ENCODE measurements around the gene PLXDC1.
"Not testable (repeated sequence)": the region's sequence is repeated elsewhere in the genome, so short reads cannot be mapped to it uniquely, and the experiment has no call there.

PLXDC1 gene

DNA sequence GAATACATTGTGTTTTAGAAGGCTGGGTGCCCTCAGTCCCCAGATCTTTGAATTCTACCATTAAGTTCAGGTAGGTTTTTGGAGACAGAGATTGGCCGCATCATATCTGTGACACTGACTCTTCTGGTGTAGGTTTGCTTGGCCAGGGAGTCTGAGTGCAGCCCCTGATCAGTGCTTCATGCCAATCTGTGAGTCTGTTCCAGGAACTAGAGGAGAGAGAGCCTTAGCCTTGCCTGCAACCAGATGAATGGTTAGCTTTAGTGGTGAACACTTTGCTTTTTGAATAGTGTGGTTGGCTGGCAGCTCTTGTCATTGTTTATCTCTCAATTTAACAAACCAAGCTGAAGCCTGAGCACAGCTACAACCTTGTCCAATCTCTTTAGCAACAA is 87.8 kb downstream of the PLXDC1 start:
- DNase-seq (ENCODE audit: low spot score) = no peak

DNA sequence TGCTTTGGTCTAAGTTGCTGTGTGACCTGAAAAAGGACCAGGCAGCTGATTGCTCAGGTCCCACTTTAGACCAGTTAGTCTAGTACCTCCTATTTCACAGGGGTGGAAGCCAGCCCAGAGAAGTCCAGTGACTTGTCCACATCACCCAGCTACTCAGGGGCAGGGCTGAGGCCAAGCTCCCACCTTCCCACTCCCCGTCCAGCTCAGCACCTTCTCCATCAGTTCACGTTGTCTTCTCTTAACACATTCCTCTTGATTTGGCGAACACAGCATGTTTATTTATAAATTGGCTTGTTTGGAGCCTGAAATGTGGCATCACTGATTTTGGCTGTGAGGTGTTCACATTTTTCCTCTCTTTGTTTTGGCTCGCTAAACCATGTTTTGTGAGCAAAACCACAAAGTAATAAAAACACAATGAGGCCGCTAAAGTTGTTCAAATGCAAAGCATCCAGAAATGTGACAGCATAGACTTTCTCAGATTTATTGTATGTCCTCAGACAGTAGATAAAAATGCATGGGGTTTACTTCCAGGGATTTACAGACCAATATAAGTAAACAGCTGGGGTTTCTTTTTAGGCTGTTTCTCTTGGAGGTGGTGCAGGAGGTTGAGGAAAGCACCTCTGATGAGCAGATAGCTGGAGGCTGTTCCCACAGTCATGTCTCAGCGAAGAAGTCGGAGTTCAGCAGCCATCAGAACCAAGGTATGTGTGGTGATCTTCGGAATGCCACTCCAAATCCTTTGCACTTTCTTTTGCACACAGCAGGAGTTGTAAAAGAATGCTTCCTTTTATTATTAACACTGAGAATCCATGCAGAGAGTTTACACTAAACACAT is 88.4 kb downstream of the PLXDC1 start:
- peak; percentile 41 for DNase-seq (ENCODE audit: low spot score)

DNA sequence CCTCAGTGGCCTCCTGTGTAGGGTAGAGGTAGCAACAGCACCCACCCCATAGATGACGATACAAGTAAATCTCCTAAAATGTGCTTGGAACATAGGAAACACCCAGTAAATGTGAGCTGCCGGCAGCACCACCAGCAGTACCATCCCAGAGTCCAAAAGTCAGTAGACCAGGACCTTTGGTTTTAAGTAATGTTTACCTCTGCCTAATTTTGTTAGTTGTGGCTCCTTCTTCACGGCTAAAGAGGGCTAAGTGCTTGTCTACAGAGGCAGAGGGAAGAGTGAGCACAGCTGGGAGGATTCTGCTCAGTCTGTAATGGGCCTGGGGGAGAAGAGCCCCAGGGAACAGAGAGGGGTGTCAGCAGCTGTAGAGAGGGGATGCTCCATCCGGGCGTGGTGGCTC is 92.9 kb downstream of the PLXDC1 start:
- DNase-seq (ENCODE audit: low spot score) = no peak

GRCh38 chr17:39057701-39058206 is 93.7 kb downstream of the PLXDC1 start:
- no peak for DNase-seq (ENCODE audit: low spot score)

DNA sequence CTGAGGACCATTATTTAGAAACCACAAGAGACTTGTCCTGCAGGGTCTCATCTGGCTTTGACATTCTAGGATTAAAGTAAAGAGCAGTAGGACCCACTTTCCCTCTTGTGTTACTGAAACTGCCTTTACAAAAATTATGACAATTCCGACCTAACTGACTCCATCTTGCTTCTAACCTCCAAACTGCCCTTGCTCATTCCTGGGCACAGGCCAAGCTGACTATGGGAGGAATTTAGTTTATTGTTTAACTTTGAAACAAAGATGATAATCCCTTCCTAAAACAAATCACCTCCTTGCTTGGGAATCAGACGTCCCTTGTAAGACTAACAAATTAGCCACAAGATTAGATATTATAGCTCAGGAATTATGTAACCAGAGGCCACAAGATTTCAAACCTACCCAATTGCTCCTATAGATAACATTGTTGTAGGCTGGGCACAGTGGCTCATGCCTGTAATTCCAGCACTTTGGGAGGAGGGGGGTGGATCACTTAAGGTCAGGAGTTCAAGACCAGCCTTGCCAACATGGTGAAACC is 97.3 kb downstream of the PLXDC1 start:
- no peak for DNase-seq (ENCODE audit: low spot score)

DNA sequence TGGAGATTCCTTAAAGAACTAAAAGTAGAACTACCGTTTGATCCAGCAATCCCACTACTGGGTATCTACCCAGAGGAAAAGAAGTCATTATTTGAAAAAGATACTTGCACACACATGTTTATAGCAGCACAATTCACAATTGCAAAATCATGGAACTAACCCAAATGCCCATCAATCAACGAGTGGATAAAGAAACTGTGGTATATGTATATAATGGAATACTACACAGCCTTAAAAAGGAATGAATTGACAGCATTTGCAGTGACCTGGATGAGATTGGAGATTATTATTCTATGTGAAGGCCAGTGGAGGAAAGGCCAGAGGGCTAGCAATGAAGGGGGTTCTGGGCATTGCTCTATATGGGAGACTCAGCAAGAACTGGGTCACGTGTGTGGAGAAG is 99.0 kb downstream of the PLXDC1 start:
- not testable (repeated sequence) for DNase-seq (ENCODE audit: low spot score)

GRCh38 chr17:39051001-39051585 is 100.3 kb downstream of the PLXDC1 start:
- no peak for DNase-seq (ENCODE audit: low spot score)

- no peak for DNase-seq (ENCODE audit: low spot score)
These were observed 105.3 kb downstream of the PLXDC1 start for GRCh38 chr17:39045948-39046679.

DNA sequence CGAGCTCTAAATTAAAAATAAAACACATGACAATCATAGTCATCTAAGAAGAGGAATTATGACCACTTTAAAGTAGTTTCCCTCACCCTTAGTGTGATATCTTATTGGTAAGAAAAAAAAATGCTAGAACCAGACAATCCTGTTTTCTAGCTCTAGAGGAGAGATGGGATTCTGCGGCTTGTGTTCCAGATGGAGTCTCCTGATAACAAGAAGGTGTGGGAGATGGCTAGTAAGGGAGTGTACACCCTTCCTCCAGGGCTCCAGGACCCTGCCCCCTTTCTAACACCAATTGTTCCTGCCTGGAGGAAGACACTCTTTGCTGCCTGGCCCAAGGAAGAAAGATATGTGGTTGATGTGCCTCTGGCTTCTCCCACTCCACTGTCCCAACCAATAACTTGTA is 115.4 kb downstream of the PLXDC1 start:
- DNase-seq (ENCODE audit: low spot score) = no peak

GRCh38 chr17:39035578-39035977 is 115.9 kb downstream of the PLXDC1 start:
- not testable (repeated sequence) for DNase-seq (ENCODE audit: low spot score)

GRCh38 chr17:39028690-39029089 is 122.7 kb downstream of the PLXDC1 start:
- no peak for DNase-seq (ENCODE audit: low spot score)

GRCh38 chr17:39027455-39028035 is 123.9 kb downstream of the PLXDC1 start:
- no peak for DNase-seq (ENCODE audit: low spot score)

- peak; percentile 69 for DNase-seq (ENCODE audit: low spot score)
These were observed 124.4 kb downstream of the PLXDC1 start for GRCh38 chr17:39026980-39027451.

GRCh38 chr17:39026346-39026745 is 125.1 kb downstream of the PLXDC1 start:
- not testable (repeated sequence) for DNase-seq (ENCODE audit: low spot score)

- no peak for DNase-seq (ENCODE audit: low spot score)
These were observed 128.5 kb downstream of the PLXDC1 start for GRCh38 chr17:39022924-39023323.

GRCh38 chr17:39020037-39020436 is 131.4 kb downstream of the PLXDC1 start:
- not testable (repeated sequence) for DNase-seq (ENCODE audit: low spot score)

GRCh38 chr17:39018267-39019134 is 132.9 kb downstream of the PLXDC1 start:
- DNase-seq (ENCODE audit: low spot score) = no peak

- peak; percentile 20 for DNase-seq (ENCODE audit: low spot score)
These were observed 135.0 kb downstream of the PLXDC1 start for GRCh38 chr17:39016193-39017153.

DNA sequence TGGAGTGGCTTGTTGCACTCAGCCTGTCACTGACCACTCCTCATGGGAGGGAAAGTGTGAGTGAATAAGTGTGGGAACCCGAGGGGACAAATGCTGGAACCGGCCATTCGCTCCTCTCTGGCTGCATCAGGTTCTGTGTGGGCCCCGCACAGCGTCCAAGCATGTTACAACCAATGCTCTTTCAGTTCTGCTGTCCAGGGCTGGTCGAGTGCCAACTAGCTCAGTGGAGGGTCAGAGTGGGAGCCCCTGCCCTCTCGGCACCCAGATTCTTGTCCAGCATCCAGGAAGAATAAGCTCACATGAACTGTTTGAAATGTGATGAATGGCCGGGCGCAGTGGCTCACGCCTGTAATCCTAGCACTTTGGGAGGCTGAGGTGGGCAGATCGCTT is 135.9 kb downstream of the PLXDC1 start:
- DNase-seq (ENCODE audit: low spot score) = no peak

Measured in AG20443 (cell line).